GM23248 (cell line): Measurements from ENCODE around the gene MED12. TPM values are rescaled to one million over a fixed set of nuclear protein-coding genes. Genes with fewer than 3 reads are reported as not detected.

Source experiments
- DNase-seq: peaks from one replicate; pipeline ENCODE4 v3.0.0-alpha.2; 2015
- H2AFZ ChIP-seq: fragments of 200-600 bp; sonication (generic); 2 replicates; pipeline ENCODE4 v1.6.1; 2016; ENCODE audit warnings: antibody characterized with exemption
- H3F3A ChIP-seq: fragments of 200-600 bp; sonication (generic); 2 replicates; pipeline ENCODE4 v1.6.1; 2016; ENCODE audit warnings: mild to moderate bottlenecking, antibody characterized with exemption, mixed run types; ENCODE audit not compliant: insufficient read depth
- H3K27ac ChIP-seq: fragments of 200-600 bp; sonication (generic); 2 replicates; pipeline ENCODE4 v1.5.1; 2016; ENCODE audit warnings: mild to moderate bottlenecking
- H3K27me3 ChIP-seq: fragments of 200-600 bp; sonication (generic); replicated peaks from 2 replicates; pipeline ENCODE4 v1.6.1; 2016; ENCODE audit warnings: mild to moderate bottlenecking; ENCODE audit not compliant: insufficient read depth
- H3K36me3 ChIP-seq: fragments of 200-600 bp; sonication (generic); 2 replicates; pipeline ENCODE4 v1.6.1; 2016; ENCODE audit warnings: low read depth, mild to moderate bottlenecking
- H3K4me1 ChIP-seq: fragments of 200-600 bp; sonication (generic); 2 replicates; pipeline ENCODE4 v1.6.1; 2016; ENCODE audit warnings: mild to moderate bottlenecking; ENCODE audit not compliant: insufficient read depth
- H3K4me2 ChIP-seq: fragments of 200-600 bp; sonication (generic); one replicate; pipeline ENCODE4 v1.6.1; 2016; ENCODE audit warnings: mild to moderate bottlenecking; ENCODE audit not compliant: unreplicated experiment
- H3K4me3 ChIP-seq: fragments of 200-600 bp; sonication (generic); 2 replicates; pipeline ENCODE4 v1.5.1; 2016; ENCODE audit warnings: mild to moderate bottlenecking
- H3K79me2 ChIP-seq: fragments of 200-600 bp; sonication (generic); 2 replicates; pipeline ENCODE4 v1.6.1; 2016; ENCODE audit warnings: mild to moderate bottlenecking; ENCODE audit not compliant: insufficient read depth
- H3K9ac ChIP-seq: fragments of 200-600 bp; sonication (generic); 2 replicates; pipeline ENCODE4 v1.6.1; 2016; ENCODE audit warnings: mild to moderate bottlenecking
- H3K9me2 ChIP-seq: fragments of 200-600 bp; sonication (generic); 2 replicates; pipeline ENCODE4 v1.6.1; 2016; ENCODE audit warnings: mixed run types, mild to moderate bottlenecking, moderate library complexity; ENCODE audit not compliant: insufficient read depth
- H3K9me3 ChIP-seq: fragments of 200-600 bp; sonication (generic); one replicate; pipeline ENCODE4 v1.6.1; 2017; ENCODE audit warnings: low read depth
- H4K20me1 ChIP-seq: fragments of 200-600 bp; sonication (generic); 2 replicates; pipeline ENCODE4 v1.6.0; 2016; ENCODE audit not compliant: insufficient read depth
- EZH2 ChIP-seq: fragments of 200-600 bp; sonication (generic); IDR thresholded peaks from 2 replicates; pipeline ENCODE4 v1.6.1; 2018; ENCODE audit warnings: antibody characterized with exemption, mild to moderate bottlenecking; ENCODE audit not compliant: insufficient read depth, poor library complexity, severe bottlenecking
- EZH2phosphoT487 ChIP-seq: fragments of 200-600 bp; sonication (generic); IDR thresholded peaks from 2 replicates; pipeline ENCODE4 v1.6.1; 2018; ENCODE audit warnings: antibody characterized with exemption, moderate library complexity, mild to moderate bottlenecking, low read depth; ENCODE audit not compliant: insufficient read depth
- WGBS, 2 experiments: methylation state at CpG; one replicate each; pipeline ENCODE4 v1.1.6; 2015 to 2017; ENCODE audit warnings: low lambda C conversion rate in 2 of 2, low coverage in 1 of 2; ENCODE audit errors: missing lambda C conversion rate in 2 of 2; 5-methylcytosine and 5-hydroxymethylcytosine counted together
- in situ Hi-C: fragments of 300-500 bp; cut with MboI; formaldehyde crosslinking; loops from 2 replicates; pipeline ENCODE4 v1.15.0; 2020
- polyA plus RNA-seq: library from polyadenylated mRNA; unstranded; fragments of >200 nt; fragmentation: Nextera tagmentation; extraction: Ambion mirVana; gene quantifications from 2 replicates; pipeline ENCODE4 v1.2.1, GENCODE V29; 2016
- total RNA-seq: library from RNA; depleted of rRNA; stranded (reverse); fragments of >200 nt; shearing (Covaris generic); gene quantifications from 2 replicates; pipeline ENCODE4 v1.2.3, GENCODE V29; 2014

MED12 gene
- total and polyA plus RNA-seq, 2 experiments from 2014 or later = 10.0 to 14.9 TPM

- no peaks in the 10 kb centered on the region for H4K20me1 ChIP-seq
- H3K36me3 ChIP-seq = no peaks in the 10 kb centered on the region
- TF ChIP-seq EZH2 (no peak), EZH2phosphoT487 (no peak)
- H2AFZ ChIP-seq = no peak overlapping the region
- no peak overlapping the region for H3K4me3 ChIP-seq
- no peak overlapping the region for H3K27ac ChIP-seq
- no peaks in the 10 kb centered on the region for H3K9me2 ChIP-seq
- WGBS, 2 experiments = 27 to 33% methylated on average over 4 to 6 of the region's 6 CpGs
- H3K9me3 ChIP-seq = no peaks in the 10 kb centered on the region
- 0 out of 2 replicates have a peak, but pooled peaks cover 4% of the 10 kb centered on the region for H3F3A ChIP-seq
- DNase-seq = peak; percentile 45
- no peak overlapping the region for H3K9ac ChIP-seq
- H3K4me1 ChIP-seq = no peaks in the 10 kb centered on the region
- H3K4me2 ChIP-seq = no peak overlapping the region
- no peaks in the 10 kb centered on the region for H3K79me2 ChIP-seq
- in situ Hi-C loops = no loop called here
- no peaks in the 10 kb centered on the region for H3K27me3 ChIP-seq
Measured at GRCh38 chrX:71143508-71143907, 25.1 kb downstream of the MED12 start.

GRCh38 chrX:71144651-71145050 lies 26.3 kb downstream of the MED12 start, which contains the start of gene NLGN3:
TSS of gene NLGN3 (plus strand) at chrX:71144841. CDS start at chrX:71147750, 2,909 bp downstream.
- H3K9ac ChIP-seq = no peak within 1 kb of the TSS
- no peak within 1 kb of the TSS for H3K4me2 ChIP-seq
- no peak within 1 kb of the TSS for H2AFZ ChIP-seq
- H3K27ac ChIP-seq = no peak within 1 kb of the TSS
- in situ Hi-C loops = no loop called here
- H3K4me1 ChIP-seq = no peaks in the 10 kb centered on the region
- no peaks in the 10 kb centered on the region for H3K9me2 ChIP-seq
- DNase-seq = peak; percentile 15
- H3K27me3 ChIP-seq = no peaks in the 10 kb centered on the region
- no peak for TF ChIP-seq EZH2phosphoT487
- no peaks in the 10 kb centered on the region for H3K9me3 ChIP-seq
- H3K79me2 ChIP-seq = no peaks in the 10 kb centered on the region
- WGBS, 2 experiments = 4 to 20% methylated on average over 1 to 10 of the region's 28 CpGs
- 0 out of 2 replicates have a peak, but pooled peaks cover 4% of the 10 kb centered on the region for H3F3A ChIP-seq
- H3K36me3 ChIP-seq = no peaks in the 10 kb centered on the region
- H3K4me3 ChIP-seq = 0 out of 2 replicates have a peak within 1 kb of the TSS, but pooled peaks have one; percentile 15
- no peaks in the 10 kb centered on the region for H4K20me1 ChIP-seq

DNA sequence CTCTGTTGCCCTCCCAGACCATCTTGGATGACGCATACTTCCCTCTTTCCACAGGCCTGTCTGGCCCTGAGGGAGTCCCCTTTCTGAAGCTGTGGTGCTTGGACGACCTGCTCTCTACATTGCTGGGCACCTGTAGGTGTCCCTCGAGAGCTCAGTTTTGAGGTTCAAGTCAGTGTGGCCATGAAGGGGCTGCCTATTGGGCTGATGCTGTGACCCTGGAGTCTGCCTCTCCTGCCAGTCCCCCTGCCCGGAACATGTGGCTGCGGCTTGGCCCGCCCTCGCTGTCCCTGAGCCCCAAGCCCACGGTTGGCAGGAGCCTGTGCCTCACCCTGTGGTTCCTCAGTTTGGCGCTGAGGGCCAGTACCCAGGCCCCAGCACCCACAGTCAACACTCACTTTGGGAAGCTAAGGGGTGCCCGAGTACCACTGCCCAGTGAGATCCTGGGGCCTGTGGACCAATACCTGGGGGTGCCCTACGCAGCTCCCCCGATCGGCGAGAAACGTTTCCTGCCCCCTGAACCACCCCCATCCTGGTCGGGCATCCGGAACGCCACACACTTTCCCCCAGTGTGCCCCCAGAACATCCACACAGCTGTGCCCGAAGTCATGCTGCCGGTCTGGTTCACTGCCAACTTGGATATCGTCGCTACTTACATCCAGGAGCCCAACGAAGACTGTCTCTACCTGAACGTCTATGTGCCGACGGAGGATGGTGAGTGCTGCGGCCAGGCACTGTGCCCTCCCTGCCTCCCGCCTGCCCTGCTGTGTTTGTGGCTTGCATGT lies 29.3 kb downstream of the MED12 start:
- Histone ChIP-seq H3K79me2 (no peaks in the 10 kb centered on the region), H3K4me2 (no peak overlapping the region), H4K20me1 (no peaks in the 10 kb centered on the region), H3K27ac (no peak overlapping the region), H3K36me3 (no peaks in the 10 kb centered on the region), H3K9me3 (no peaks in the 10 kb centered on the region), H3F3A (0 out of 2 replicates have a peak, but pooled peaks cover 4% of the 10 kb centered on the region), H3K9me2 (no peaks in the 10 kb centered on the region), H3K4me3 (no peak overlapping the region), H3K4me1 (no peaks in the 10 kb centered on the region), H3K27me3 (no peaks in the 10 kb centered on the region), H2AFZ (no peak overlapping the region), H3K9ac (no peak overlapping the region)
- no peak for TF ChIP-seq EZH2phosphoT487
- in situ Hi-C loops = no loop called here
- WGBS, 2 experiments = 48 to 70% methylated on average over 11 to 18 of the region's 28 CpGs
- no peak for DNase-seq

DNA sequence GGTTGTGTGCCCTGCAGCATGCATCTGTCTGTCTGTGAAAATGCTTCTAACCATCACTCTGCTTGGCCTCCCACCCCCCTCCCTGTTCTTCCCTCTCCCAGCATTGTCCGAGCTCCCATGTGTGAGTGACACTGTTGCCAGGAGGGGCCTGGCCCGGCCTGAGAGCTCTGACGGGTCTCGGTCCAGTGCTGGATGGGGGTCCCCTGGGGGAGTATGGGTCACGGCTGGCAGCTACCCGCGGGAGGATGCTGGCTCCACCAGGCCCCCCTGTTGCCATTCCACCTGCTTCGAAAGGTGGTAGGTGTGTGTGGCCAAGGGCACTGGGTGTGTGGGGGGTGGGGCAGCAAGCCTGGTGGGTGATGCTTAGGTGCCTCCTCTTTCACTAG lies 29.9 kb downstream of the MED12 start:
- H3K36me3 ChIP-seq = no peaks in the 10 kb centered on the region
- no peaks in the 10 kb centered on the region for H4K20me1 ChIP-seq
- H3K27ac ChIP-seq = no peak overlapping the region
- no peak for DNase-seq
- H3K4me1 ChIP-seq = no peaks in the 10 kb centered on the region
- H3K9me2 ChIP-seq = no peaks in the 10 kb centered on the region
- no peak overlapping the region for H3K9ac ChIP-seq
- WGBS, 2 experiments = 97 to 100% methylated on average over 3 to 8 of the region's 8 CpGs
- 0 out of 2 replicates have a peak, but pooled peaks cover 4% of the 10 kb centered on the region for H3F3A ChIP-seq
- no peak for TF ChIP-seq EZH2phosphoT487
- TF ChIP-seq EZH2 = no peak
- no peaks in the 10 kb centered on the region for H3K27me3 ChIP-seq
- no peaks in the 10 kb centered on the region for H3K9me3 ChIP-seq
- H3K79me2 ChIP-seq = no peaks in the 10 kb centered on the region
- no peak overlapping the region for H2AFZ ChIP-seq
- in situ Hi-C loops = no loop called here
- no peak overlapping the region for H3K4me3 ChIP-seq
- no peak overlapping the region for H3K4me2 ChIP-seq
